ENCODE results near the gene PIGR.

The PIGR gene

GRCh38 chr1:206909883-206910318, 36.4 kb downstream of the PIGR start:
- no peak for DNase-seq (ENCODE audit: low read depth)
- peak overlapping the region; percentile 49 for H3K4me3 ChIP-seq (replicated peaks; ENCODE audit: low read depth, low read length)
- no peak for TF ChIP-seq CTCF (IDR thresholded peaks at IDR 0.05; ENCODE audit: low read length, missing control alignments)

- TF ChIP-seq CTCF (IDR thresholded peaks at IDR 0.05; ENCODE audit: low read length, missing control alignments) = no peak
- peak; percentile 58 for DNase-seq (ENCODE audit: low read depth)
- peak overlapping the region; percentile 49 for H3K4me3 ChIP-seq (replicated peaks; ENCODE audit: low read depth, low read length)
Observed at GRCh38 chr1:206909161-206909882, 36.9 kb downstream of the PIGR start.

- no peak for DNase-seq (ENCODE audit: low read depth)
- H3K4me3 ChIP-seq (replicated peaks; ENCODE audit: low read depth, low read length) = no peak overlapping the region
- TF ChIP-seq CTCF (IDR thresholded peaks at IDR 0.05; ENCODE audit: low read length, missing control alignments) = no peak
Observed at GRCh38 chr1:206908038-206908437, 38.2 kb downstream of the PIGR start.

- H3K4me3 ChIP-seq (replicated peaks; ENCODE audit: low read depth, low read length) = no peak overlapping the region
- DNase-seq (ENCODE audit: low read depth) = no peak
- TF ChIP-seq CTCF (IDR thresholded peaks at IDR 0.05; ENCODE audit: low read length, missing control alignments) = peak; percentile 18
Observed at GRCh38 chr1:206907304-206907991, 38.8 kb downstream of the PIGR start.

GRCh38 chr1:206905295-206906164, 40.7 kb downstream of the PIGR start:
- peak; percentile 93 for DNase-seq (ENCODE audit: low read depth)
- H3K4me3 ChIP-seq (replicated peaks; ENCODE audit: low read depth, low read length) = no peak overlapping the region
- TF ChIP-seq CTCF (IDR thresholded peaks at IDR 0.05; ENCODE audit: low read length, missing control alignments) = no peak

- DNase-seq (ENCODE audit: low read depth) = peak; percentile 20
- no peak overlapping the region for H3K4me3 ChIP-seq (replicated peaks; ENCODE audit: low read depth, low read length)
- no peak for TF ChIP-seq CTCF (IDR thresholded peaks at IDR 0.05; ENCODE audit: low read length, missing control alignments)
Observed at GRCh38 chr1:206904423-206905142, 41.7 kb downstream of the PIGR start.
